ENCODE results near the gene SLC32A1. TPM values are rescaled to one million over a fixed set of nuclear protein-coding genes. Genes with fewer than 3 reads are reported as not detected.

SLC32A1 gene
- total RNA-seq, 1 donor from 2014 or later = not detected

- DNase-seq (no peak), ATAC-seq (ENCODE audit: poor library complexity) (no peak)
- intact Hi-C loops (cut with DNase I) = no loop called here
Measured at GRCh38 chr20:38774167-38774566, 49.9 kb downstream of the SLC32A1 start.

DNA sequence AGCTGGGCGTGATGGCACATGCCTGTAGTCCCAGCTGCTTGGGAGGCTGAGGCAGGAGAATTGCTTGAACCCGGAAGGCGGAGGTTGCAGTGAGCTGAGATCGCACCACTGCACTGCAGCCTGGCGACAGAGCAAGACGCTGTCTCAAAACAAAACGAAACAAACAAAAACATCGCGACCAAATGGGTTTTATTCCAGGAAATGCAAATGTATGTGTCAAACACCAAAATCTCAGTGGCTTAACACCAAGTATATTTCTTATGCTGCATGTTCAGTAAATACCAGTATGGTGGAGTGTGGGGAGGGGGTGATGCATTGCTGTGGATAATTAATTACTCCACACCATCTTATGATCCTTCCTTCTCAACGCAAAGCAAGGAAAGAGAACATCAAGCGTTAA lies 52.1 kb downstream of the SLC32A1 start:
- DNase-seq = no peak
- intact Hi-C loops (cut with DNase I) = no loop called here
- ATAC-seq (ENCODE audit: poor library complexity) = no peak

Other genes starting within 250 kb of the SLC32A1 start
- gene ADIG, start 143.3 kb upstream of the SLC32A1 start, total RNA-seq = not detected
- not detected for gene ARHGAP40, start 122.7 kb upstream of the SLC32A1 start, total RNA-seq
- gene ACTR5, start 24.0 kb downstream of the SLC32A1 start, total RNA-seq = 3.2 TPM
- gene PPP1R16B, start 81.2 kb downstream of the SLC32A1 start, total RNA-seq = 6.8 TPM
- gene FAM83D, start 201.9 kb downstream of the SLC32A1 start, total RNA-seq = 0.35 TPM
- 14.4 TPM for gene DHX35, start 237.9 kb downstream of the SLC32A1 start, total RNA-seq